K562 (cell line): ENCODE results near the gene TCF3. TPM values are rescaled to one million over a fixed set of nuclear protein-coding genes. Genes with fewer than 3 reads are reported as not detected.

Experiments used
- BCL6 ChIP-seq: fragments of 250-450 bp; sonication (Bioruptor Pico); IDR thresholded peaks from 2 replicates; pipeline ENCODE4 v1.4.0; 2020
- BRD4 ChIP-seq: fragments of 200-600 bp; sonication (generic); IDR thresholded peaks from 2 replicates; pipeline ENCODE4 v1.6.1; 2017; ENCODE audit warnings: inconsistent platforms
- BRD9 ChIP-seq: fragments of 450-650 bp; IDR thresholded peaks from 2 replicates; pipeline ENCODE4 v1.6.1; 2018; ENCODE audit warnings: low read depth; ENCODE audit not compliant: partially characterized antibody
- CBX1 ChIP-seq: sonication (generic); IDR thresholded peaks from 2 replicates; pipeline ENCODE4 v1.6.1; 2016; ENCODE audit warnings: antibody characterized with exemption, low read depth, mild to moderate bottlenecking
- ELK3 ChIP-seq: fragments of 450-650 bp; formaldehyde crosslinking; IDR thresholded peaks from 2 replicates; pipeline ENCODE4 v1.4.0; 2020; ENCODE audit warnings: mild to moderate bottlenecking
- FOXA1 ChIP-seq: fragments of 450-650 bp; IDR thresholded peaks from 2 replicates; pipeline ENCODE4 v1.6.1; 2016; ENCODE audit warnings: mild to moderate bottlenecking, borderline replicate concordance
- FOXP4 ChIP-seq: sonication (generic); formaldehyde crosslinking; IDR thresholded peaks from 2 replicates; pipeline ENCODE4 v1.8.0; 2022; ENCODE audit warnings: mild to moderate bottlenecking, missing genetic modification reagents, borderline replicate concordance
- GTF2F1 ChIP-seq: IDR thresholded peaks from 2 replicates; pipeline ENCODE4 v1.6.1; 2011; ENCODE audit warnings: low read depth, low read length, improper control_type of control experiment
- HIVEP1 ChIP-seq: fragments of 250-450 bp; sonication (Bioruptor Pico); IDR thresholded peaks from 2 replicates; pipeline ENCODE4 v1.4.0; 2020; ENCODE audit warnings: mild to moderate bottlenecking
- MXI1 ChIP-seq: IDR thresholded peaks from 2 replicates; pipeline ENCODE4 v1.6.1; 2011; ENCODE audit warnings: low read depth, mild to moderate bottlenecking, improper control_type of control experiment, low read length
- NCOA4 ChIP-seq: fragments of 450-650 bp; IDR thresholded peaks from 2 replicates; pipeline ENCODE4 v1.6.1; 2018; ENCODE audit warnings: mild to moderate bottlenecking; ENCODE audit not compliant: partially characterized antibody
- PURB ChIP-seq: sonication (generic); formaldehyde crosslinking; IDR thresholded peaks from 2 replicates; pipeline ENCODE4 v1.9.0; 2021; ENCODE audit warnings: low read depth, mild to moderate bottlenecking, missing genetic modification reagents
- RBM15 ChIP-seq: fragments of 200-400 bp; formaldehyde crosslinking; IDR thresholded peaks from 2 replicates; pipeline ENCODE4 v1.6.1; 2018; ENCODE audit warnings: mild to moderate bottlenecking, low read length, moderate library complexity; ENCODE audit not compliant: insufficient read depth
- RCOR1 ChIP-seq, 2 experiments: IDR thresholded peaks; 2 replicates each; pipeline ENCODE4 v1.6.1; 2012; ENCODE audit warnings: low read depth in 2 of 2, low read length in 2 of 2, borderline replicate concordance in 1 of 2, improper control_type of control experiment in 1 of 2
- SIRT6 ChIP-seq: IDR thresholded peaks from one replicate; pipeline ENCODE4 v1.6.1; 2012; ENCODE audit warnings: low read depth, mild to moderate bottlenecking, control low read depth, inconsistent platforms, low read length, moderate library complexity
- TAF9B ChIP-seq: fragments of 450-650 bp; IDR thresholded peaks from 2 replicates; pipeline ENCODE4 v1.6.1; 2018; ENCODE audit warnings: mild to moderate bottlenecking; ENCODE audit not compliant: partially characterized antibody
- TEAD2 ChIP-seq: fragments of 450-650 bp; IDR thresholded peaks from 2 replicates; pipeline ENCODE4 v1.6.1; 2016; ENCODE audit warnings: missing genetic modification characterization, control low read depth, missing compliant biosample characterization
- U2AF1 ChIP-seq: fragments of 200-400 bp; formaldehyde crosslinking; optimal IDR thresholded peaks from 2 replicates; pipeline ENCODE3; 2017; ENCODE audit warnings: mild to moderate bottlenecking, low read depth, low read length, moderate library complexity
- ZNF668 ChIP-seq: fragments of 250-450 bp; sonication (Bioruptor Pico); IDR thresholded peaks from 2 replicates; pipeline ENCODE4 v1.8.0; 2022; ENCODE audit warnings: mild to moderate bottlenecking, inconsistent platforms
- ZNF696 ChIP-seq: fragments of 250-450 bp; sonication (Bioruptor Pico); conservative IDR thresholded peaks from 2 replicates; pipeline ENCODE4 v1.4.0; 2020; ENCODE audit warnings: mild to moderate bottlenecking, moderate library complexity
- polyA plus RNA-seq, 8 experiments: library from polyadenylated mRNA; depleted of rRNA in 4 of 8; stranded (reverse) in 5 of 8; unstranded in 3 of 8; fragments of >200 nt; fragmentation: Nextera tagmentation in 2 of 8; fragmentation: Illumina TruSeq in 1 of 8; extraction: Ambion mirVana in 2 of 8; extraction: Trizol in 1 of 8; gene quantifications; 2 replicates each; pipeline versions ENCODE4 v1.2.1 to v1.2.3, GENCODE V29; 2011 to 2014; ENCODE audit warnings: inconsistent platforms in 1 of 8, missing spikeins in 1 of 8
- total RNA-seq, 7 experiments: library from RNA; depleted of rRNA in 6 of 7; stranded (reverse); fragments of >200 nt in 6 of 7; fragmentation: Illumina TruSeq in 2 of 7; extraction: Trizol in 2 of 7; gene quantifications; 2 replicates each; pipeline versions ENCODE4 v1.2.1 to v1.2.3, GENCODE V29; 2011 to 2021; ENCODE audit warnings: low replicate concordance in 1 of 7
- TF ChIP-seq, protein P1 (sequence below): fragments of 250-450 bp; sonication (Bioruptor Pico); IDR thresholded peaks from 2 replicates; pipeline ENCODE4 v1.5.0; 2021; ENCODE audit warnings: mild to moderate bottlenecking, moderate library complexity
- TF ChIP-seq, protein P2 (sequence below): sonication (generic); formaldehyde crosslinking; IDR thresholded peaks from 2 replicates; pipeline ENCODE4 v1.9.0; 2022; ENCODE audit warnings: mild to moderate bottlenecking, missing genetic modification reagents

The TCF3 gene
- total and polyA plus RNA-seq, 9 of the 15 experiments (the other 6 are each of a cell fraction or from before 2014, with no cell fraction given), result 5.6 to 259 (median 84.0) TPM

- TF ChIP-seq GTF2F1 (peak; percentile 52; the same call in 1 of the 2 replicates), RCOR1 (IDR thresholded peaks at IDR 0.05; ENCODE audit: borderline replicate concordance in 1 of 2, low read depth in 2 of 2, low read length in 2 of 2) (peak in 1 of 2 experiments; percentile 95; a peak in 2 of 4 replicates), PURB (CRISPR knock-in tag) (no peak), SIRT6 (no peak), BRD4 (peak; percentile 88; the same call in 1 of the 2 replicates), FOXP4 (CRISPR knock-in tag) (no peak), HIVEP1 (CRISPR knock-in tag) (no peak), ZNF668 (CRISPR knock-in tag) (no peak), U2AF1 (no peak), CBX1 (peak; percentile 95), BRD9 (peak; percentile 66), NCOA4 (no peak), FOXA1 (no peak), MXI1 (no peak), ZNF696 (CRISPR knock-in tag) (no peak), BCL6 (CRISPR knock-in tag) (no peak), ELK3 (CRISPR knock-in tag) (no peak), TAF9B (peak; percentile 91), TEAD2 (tag) (no peak), RBM15 (no peak)
- TF ChIP-seq, protein P1, sequence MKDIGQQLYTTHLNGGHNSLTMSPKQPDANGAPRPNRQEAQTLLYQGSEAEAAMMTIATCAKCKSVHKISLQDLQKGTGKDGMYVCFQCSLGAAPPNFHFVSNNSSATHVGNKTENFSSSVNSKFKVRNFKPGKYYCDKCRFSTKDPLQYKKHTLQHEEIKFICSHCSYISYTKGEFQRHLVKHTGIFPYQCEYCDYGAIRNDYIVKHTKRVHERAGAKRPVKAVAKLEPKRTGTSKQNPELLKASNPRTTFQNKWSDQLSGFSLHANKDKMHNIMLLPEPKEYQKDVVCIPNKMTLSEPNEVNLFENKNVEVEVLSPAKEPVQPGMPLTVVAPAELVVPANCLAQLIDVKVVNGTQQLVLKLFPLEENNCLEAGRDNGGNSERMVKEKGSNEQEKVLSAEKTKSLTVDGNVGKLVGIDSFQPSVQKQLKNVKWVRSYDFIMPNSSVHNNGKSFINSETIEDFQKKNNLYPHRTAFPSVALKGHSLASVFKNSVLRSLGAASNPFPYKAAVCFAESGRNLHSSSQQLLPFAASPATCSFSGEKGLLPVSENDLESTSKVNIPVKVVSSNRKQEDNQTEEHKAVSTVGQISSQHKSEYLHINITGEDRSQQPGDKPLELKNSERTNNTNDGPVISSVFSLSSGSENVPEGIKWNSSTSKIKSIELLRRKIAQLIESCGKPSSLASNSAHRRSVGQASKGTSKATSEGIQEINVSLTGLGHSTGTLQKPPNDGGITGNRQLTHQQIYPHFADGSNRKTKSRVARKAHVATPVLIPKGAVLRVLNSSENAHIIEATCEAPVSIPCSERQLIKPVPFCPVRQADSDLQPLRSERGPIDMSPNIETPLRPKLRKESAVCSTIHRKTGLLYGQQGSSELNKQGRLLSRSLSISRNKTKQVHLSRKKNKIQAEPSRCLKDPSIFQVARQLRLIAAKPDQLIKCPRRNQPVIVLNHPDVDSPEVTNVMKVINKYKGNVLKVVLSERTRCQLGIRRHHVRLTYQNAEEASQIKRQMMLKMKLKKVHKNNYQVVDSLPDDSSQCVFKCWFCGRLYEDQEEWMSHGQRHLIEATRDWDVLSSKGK, result no peak
- TF ChIP-seq, protein P2, sequence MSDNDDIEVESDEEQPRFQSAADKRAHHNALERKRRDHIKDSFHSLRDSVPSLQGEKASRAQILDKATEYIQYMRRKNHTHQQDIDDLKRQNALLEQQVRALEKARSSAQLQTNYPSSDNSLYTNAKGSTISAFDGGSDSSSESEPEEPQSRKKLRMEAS (CRISPR knock-in tag), result peak; percentile 62
These were observed at the start of gene TCF3 (continued) for GRCh38 chr19:1652471-1653299.
